HG03066 (cell line): ENCODE results near the gene TMIE.

Source experiments
- ATAC-seq: cut with Tn5 transposase; IDR thresholded peaks from one replicate; pipeline ENCODE4 v1.9.1; 2021; ENCODE audit warnings: low read depth; ENCODE audit not compliant: unreplicated experiment

TMIE gene

DNA sequence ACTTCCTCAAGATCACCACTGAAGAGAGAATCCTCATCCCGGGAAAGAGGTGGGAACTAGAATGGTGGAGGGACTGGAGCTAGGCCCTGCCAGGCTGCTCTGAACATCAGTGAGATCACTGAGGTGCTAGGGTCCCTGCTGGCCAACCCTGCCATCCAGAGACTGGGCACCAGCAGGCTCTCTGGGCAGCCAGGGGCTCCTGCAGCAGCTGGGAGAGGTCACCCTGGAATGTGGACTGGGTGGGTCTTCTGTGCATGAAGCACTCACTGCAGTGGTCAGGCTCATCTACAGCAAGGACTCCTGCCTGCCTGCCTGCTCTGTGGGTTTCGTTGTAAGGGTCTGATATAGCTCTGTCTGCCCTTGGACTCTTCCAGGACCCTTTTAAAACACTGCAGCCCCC, 32.6 kb upstream of the TMIE start:
- no peak for ATAC-seq

DNA sequence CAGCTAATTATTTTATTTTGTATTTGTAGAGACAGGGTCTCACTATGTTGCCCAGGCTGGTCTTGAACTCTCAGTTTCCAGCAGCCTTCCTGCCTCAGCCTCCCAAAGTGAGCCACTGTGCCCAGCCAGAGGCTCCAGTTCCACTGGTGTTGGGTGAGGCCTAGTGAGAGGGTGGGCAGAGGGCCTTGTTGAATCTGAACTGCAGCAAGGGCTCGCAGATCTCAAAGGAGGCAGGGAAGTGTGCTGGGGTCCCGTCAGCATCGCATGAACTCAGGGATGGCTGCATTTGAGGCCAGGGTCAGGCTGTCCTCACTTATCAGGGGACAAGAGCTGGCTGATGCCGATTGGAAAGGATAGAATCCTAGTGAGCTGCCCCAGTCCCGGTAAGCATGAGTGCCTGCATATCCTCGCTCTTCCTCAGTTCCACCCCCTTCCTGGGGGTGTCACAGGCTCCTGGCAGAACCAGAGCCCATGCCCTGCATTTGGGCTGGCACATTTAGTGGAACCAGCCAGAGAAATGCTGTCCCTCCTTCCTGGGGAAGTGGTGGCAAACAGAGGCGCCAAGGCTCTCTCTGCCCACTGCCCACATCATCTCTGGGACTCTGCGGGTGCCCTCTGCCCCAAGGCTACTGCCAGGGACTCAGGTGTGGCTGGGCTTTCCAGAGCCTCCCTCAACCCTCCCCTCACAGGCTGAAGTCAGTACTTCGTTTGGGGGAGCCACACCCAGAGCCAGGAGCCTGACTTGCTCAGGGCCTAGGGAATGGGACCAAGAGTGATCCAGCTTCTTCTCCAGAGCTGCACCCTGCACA, 31.8 kb upstream of the TMIE start:
- no peak for ATAC-seq

DNA sequence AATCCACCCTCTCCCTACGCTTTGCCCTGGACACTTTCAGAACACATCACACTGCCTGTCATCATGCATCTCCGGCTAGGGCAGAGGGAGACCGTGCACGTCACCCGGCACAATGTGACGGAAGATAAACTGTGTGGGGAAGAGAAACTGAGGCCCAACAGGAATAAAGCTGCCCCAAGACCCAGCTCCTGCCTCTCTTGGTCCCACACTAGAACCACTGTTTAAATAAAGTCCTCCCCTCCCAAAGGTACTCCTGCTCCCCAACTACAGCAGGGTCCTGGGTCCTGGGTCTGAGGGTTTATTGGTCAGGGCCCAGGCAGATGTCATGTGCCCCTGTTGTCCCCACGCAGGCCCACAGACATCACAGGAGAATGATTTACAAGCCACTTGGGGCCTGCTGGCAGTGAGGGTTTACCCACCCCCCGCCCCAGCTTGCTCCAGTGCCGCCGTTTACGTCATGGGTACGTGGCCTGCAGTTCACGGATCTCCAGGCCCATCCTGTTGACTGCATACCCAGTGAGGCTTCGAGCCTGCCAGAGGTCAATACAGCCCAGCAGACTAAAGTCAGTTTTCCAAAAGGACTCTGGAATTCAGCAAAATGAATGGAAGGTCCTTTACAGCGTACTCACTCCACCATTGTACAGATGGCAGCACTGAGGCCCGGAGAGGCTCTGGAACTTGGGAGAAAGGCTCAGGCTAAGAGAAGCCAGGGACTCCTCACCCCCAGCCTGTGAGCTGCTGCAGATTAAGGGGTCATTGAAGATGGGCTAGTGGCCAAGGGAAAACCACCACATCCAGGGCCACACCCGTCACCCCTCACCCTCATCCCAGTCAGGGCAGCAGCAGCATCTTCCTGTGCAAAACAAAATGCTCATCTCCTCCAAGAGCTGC, 30.9 kb upstream of the TMIE start:
- no peak for ATAC-seq

DNA sequence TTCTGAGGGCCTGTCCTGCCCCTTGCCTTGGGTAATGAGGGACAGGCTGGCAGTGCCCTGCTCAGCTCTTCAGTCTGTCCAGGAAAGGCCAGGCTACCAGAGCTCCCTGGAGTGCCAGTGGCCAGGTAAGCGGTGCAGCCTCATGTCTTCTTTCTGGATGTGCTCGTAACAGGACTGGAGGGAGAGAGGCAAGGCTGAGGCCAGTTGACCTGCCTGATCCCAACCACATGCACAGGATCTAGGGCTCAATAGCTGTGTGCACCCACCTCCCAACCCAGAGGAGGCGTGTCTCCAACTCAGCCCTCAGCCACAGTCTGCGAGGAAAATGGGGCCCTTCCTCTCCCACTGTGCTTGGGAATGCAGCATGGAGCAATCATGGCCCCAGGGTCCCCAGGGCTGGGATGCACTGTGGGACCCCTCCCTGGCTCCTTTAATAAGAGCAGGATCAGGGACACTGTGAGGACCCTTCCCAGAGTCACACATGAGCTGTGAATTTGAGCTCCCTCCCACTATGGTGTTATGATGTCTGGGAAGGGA, 30.2 kb upstream of the TMIE start:
- no peak for ATAC-seq

DNA sequence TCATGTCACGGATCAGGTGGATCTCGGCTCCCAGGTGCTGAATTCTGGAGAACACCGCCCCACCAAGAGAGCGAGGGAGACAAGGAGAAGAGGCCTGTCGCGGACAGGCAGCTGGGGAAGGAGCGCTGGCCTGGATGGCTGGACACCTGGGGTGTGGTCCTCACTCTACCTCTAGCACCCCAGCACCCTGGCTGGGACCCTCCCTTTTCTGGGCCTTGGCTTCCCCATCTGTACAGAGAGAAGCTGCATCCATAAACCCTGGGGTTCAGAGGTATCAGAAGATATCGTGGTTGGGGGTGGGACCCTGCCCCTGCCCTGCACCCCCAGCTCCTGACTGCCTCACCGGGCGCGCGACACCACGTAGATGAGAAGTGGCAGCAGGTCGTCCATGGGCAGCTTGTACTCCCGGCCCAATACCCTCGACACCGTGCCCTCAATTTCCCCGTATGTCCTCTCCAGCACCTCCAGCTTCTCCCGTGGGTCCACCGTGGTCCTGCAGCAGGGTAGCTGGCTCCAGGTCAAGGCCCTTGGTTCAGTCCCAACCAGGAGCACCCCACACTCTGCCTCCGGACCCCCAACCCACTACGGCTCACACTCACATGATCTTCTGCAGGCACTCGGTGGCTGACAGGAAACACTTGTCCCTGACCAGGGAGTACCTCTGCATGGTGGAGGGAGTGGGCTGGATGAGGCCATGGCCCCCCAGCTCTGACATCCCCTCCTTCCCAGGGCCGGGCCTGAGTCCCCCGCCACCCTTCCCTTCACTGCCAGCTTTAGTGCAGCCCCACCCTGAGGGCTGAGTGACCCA, 29.4 kb upstream of the TMIE start:
- ATAC-seq, result no peak

DNA sequence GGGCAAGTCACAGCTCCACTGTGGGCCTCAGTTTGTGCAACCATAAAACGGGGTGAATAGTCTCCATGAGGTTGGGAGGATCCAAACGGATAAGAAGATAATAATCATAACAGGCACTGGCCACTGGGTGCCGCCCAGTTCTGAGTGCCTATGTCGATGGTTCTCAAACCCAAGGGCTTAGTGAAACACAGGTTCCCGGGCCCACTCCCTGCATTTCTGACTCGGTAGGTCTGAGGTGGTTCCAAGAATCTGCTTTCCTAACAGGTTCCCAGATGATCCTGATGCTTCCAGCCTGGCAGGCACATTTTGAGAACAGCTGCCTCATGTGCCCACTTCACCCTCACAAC, 28.9 kb upstream of the TMIE start:
- ATAC-seq, result no peak

DNA sequence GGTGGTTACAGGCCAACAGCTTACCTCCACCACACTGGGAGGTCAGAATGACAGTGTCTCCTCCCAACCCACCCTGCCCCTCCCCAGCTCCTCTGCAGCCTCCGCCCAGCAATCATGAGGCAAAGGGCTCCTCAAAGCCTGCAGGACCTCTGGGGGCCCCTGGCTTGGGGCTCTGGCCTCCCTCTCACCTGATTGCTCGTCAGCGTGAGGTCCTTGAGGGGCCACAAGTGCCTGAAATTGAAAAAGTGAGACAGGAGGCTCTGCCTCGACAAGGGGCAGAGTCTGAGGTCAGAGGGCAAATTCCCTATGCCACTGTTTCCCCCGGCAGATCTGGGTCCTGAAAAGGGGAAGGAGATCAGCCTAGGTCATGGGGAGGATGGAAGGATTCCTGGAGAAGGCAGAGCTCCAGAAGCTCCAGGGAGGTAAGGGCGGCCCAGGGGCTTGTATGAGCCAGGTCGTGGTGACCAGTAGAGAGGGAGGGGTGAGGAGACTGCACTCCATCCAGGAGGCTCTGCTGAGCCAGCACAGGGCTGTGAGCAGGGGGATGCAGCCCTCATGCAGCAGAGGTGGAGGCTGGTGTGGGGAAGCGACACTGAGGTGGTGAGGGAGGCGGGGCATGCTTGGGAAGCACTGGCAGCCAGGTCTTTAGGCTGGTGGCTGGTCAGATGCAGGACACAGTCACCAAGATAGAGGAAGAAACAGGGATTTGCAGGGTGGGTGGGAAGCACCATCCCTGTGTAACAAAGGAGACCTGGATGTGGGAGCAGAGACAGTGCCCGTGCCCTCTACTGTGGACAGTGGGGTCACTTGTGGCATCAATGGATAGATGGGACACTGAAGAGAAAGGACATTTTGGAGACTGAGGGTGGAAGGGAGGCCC, 27.8 kb upstream of the TMIE start:
- ATAC-seq, result no peak

DNA sequence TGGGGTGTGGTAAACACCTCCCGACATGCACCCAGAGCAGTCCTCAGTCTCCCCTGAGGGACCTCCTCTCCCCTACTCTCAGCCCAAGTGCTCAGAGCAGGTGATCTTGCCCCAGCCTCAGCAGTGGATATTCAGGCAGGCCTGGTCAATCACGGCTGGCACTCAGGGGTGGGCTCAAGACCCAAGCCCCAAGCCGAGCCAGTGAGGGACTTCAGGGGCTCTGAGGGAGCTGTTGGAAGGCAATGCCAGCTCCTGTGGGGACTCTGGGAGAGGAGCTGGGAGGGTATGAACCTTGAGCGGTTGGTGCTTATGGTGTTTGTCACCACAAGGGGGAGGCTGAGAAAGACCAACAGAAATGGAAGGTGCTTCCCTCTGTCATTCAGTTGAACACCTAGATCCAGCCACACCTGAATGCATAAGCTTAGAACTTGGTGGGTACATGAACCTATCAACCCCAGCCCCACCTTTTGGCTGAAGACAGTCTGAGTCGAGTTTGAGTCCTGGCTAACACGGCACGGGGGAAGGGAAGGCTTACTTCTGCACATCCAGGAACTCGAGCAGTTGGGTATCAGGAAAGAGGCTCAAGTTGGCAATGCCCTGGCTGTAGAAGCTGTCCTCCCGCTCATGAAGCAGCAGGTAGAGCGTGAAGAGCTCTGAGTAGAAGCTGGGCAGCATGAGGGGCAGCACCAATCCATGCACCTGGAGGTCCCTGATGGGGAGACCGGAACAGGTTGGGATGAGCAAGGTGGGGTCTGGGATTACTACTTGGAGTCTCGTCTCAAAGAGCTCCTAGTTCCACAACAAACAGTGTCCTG, 27.0 kb upstream of the TMIE start:
- ATAC-seq, result no peak

DNA sequence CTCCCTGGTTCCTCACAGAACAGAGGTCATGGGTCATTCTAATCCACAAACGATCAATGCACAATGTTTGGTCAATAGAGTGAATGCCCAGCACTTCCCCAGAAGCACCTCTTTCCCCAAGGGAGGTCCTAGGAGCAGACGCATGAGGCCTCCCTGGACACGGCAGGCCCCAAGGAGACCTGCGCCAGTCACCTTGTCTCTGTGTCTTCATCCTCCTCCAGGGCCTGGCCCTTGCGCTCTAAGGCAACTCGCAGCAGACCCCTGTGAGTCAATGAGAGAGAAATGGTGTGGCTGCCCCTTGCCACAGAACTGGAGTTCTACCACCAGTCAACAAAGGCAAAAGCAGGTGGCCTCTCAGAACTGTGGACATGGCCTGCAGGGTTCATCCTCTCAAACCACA, 25.8 kb upstream of the TMIE start:
- no peak for ATAC-seq

DNA sequence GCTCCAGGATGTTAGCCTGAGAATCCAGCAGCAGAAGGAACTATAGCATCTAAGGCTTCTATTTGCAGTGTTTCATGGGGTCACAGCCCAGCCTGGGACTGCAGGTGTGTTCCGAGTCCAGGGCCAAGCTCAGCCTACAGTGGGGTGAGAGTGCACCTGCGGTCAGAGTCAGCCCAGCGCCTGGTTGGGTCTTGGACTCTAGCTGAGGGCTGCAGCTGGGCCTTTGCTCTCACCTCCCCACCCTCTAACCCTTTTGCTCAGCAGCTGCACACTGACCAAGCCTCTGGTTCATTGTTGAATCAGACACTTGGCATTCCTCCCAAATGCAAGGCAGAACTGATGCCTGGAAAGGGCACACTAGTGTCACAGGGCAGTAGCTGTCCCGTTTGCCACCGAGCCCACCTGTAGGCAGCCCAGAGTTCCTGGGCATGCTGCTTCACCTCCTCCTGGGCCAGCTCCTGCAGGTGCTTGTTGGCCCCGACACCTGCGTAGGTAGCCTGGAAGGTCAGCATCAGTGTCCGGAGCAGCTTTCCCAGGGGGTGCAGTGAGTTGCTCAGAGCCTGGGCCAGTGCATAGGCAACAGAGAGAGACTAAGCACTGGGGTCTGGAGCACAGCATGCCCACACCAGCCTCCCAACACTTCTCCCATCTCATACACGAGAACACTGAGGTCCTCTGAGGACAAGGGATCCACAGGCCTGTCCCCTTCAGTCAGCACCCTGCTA, 25.2 kb upstream of the TMIE start:
- ATAC-seq, result no peak

DNA sequence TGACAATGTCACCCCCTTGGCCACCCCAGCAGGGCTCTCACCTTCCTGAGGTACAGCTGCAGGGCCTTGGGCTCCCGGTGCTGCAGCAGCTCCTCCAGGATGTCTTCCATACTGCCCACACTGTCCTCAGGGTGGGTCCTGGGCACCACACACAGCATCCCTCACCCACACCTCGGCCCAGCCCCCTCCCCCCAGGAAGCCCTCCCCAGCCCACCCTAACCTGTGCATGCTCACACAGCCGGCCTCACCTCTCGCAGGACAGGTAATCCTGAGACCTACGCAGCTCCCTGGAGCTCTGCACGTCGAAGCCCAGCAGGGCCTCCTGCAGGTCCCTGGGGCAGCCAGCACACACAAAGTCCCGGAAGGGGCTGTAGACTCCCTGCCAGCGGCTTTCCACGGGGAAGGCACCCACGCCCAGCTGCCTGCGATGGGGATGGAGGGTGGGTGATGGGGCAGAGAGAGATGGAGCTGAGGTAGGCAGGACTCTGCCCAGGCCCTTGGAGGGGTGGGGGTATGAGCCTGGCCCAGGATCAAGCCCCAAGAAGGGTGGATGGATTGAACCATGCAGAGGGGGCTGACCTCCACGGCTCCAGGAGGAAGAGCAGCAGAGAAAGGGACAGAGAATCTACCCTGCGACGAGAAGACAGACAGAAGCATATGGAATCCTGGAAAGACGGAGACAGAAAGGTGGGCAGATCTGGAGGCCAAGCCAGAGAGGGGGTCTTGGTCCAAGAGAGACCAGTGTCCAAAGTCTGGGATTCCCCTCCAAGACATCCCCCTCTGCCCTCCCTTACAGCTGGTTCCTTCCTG, 24.4 kb upstream of the TMIE start:
- ATAC-seq, result no peak

DNA sequence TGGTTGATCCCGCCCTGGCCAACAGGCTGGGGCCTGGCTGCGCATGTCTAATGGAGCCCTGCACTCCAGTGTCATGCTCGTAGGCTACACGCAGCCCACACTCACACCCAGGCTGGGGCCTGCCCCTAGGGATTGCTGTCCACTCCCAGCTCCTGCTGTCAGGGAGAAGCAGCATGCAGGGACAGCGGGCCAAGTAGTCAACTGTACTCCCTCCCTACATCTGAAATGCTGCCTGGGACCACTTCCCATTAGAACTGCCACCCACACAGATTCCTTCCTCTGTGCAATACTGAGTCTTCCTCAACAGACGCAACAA, 23.8 kb upstream of the TMIE start:
- ATAC-seq, result no peak

DNA sequence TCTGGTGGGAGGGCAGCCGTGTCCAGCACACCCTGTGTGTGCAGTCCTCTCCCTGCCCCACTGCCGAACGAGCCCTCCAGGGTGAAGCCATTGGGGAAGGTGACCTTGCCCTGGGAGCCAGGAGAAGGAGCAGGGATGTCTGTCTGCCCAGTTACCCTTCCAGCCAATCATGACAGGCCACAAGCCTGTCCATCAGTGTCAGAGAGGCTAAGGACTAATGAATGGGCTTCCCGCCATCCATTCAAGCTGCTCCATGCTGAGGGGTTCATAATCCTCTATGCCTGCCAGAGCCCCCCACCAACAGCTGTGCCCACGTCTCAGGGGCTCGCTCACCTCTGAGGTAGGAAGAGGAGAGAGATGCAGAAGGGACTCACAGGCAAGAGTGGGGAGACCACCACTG, 22.9 kb upstream of the TMIE start:
- no peak for ATAC-seq

DNA sequence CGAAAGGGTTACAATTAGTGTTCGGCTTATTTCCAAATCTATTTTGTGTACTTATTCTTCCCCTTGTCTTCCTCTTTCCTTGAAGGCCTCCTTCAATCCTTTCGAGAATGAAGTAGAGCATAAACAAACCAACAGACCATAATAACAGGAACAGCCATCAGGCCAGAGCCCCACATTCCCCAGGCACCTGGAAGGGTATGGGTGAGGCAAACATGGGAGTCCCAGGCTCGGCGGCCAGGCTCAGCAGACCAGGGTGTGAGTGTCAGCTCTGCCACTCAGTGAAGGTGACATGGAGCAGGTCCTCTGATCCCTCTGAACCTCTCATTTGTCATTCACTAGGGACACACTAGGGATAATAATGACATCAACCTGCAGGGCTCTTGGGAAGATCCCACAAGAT, 21.5 kb upstream of the TMIE start:
- ATAC-seq, result no peak

DNA sequence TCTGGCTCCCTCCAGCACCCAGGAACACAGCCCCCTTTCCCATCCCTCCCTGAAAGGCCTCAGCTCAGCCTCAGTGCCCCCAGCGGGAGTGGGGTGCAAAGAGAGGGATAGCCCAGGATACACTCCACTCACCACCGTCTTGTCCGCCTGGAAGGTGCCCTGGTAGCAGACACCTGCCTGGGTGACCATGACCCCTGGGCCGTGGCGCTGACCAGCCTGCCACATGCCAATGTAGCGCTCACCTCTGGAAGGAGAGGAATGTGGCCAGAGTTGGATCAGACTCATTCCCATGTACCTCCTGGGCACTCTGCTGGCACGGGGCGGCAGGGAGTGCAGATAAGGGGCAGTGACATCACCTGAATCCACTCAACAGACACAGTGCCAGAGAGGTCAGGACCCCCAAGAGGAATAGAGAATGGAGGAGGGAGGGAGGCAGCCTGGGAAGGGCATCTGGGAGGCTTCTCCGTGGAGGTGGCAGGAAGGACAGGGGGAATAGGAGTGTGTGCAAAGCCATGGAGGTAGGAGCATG, 20.8 kb upstream of the TMIE start:
- no peak for ATAC-seq

DNA sequence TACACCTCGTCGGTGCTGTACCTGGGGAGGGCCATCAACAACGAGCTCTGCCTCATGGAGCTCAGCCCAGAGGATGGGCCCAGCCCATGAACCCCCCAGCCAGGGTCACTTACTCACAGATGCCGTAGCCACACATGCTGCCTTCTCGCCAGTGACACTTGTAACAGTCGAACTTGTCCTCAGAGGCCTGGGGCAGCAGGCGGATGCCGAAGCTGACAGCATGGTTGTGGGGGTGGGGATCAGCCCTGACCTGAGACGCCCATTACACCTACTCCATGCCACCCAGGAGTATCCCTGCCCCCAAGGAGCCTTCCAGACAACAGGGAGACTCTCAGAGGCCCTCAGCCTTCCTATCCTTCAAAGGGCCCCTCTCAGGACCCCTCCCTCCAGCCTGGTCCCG, 19.8 kb upstream of the TMIE start:
- no peak for ATAC-seq

DNA sequence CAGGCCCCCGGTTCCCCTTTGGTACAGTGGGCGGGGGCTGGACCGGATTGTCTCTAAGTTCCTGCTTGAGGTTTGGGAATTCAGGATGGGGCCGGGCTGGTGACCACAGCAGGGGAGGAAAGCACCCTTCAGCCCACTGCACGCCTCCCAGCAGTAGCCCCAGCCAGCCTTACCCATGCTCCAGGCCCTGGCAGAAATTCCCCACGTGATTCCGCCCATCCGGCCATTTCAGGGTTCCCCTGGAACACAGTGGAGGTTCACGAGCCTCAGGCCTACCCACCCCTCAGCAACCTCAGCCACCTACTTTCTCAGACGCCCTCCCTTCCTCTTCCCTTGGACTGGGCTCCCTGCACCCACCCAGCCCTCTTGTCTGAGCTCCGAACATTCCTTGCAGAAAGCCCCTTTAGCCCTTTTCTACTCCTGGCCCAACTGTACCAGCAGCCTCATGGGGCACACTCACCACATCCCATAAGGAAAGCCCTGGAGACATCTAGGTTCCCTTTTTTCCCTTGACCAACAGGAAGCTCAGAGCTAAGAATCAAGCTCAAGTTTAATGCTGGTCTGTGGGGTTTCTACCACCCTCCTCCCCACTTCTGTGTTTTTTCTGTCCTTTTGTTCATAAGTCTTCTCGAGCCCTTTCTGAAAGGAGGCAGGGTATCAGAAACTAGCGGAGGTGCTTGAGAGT, 19.2 kb upstream of the TMIE start:
- ATAC-seq, result no peak
